ENCODE results near the gene CELSR1. TPM values are rescaled to one million over a fixed set of nuclear protein-coding genes. Genes with fewer than 3 reads are reported as not detected.

Gene CELSR1
- total and polyA plus RNA-seq, 10 donors, result 4.3 to 13.1 (median 8.4) TPM

GRCh38 chr22:46469711-46470110 is 67.7 kb downstream of the CELSR1 start:
- H3K27ac ChIP-seq, result no peak overlapping the region
- no peak for TF ChIP-seq POLR2AphosphoS5 (IDR thresholded peaks at IDR 0.05)
- TF ChIP-seq CTCF (IDR thresholded peaks at IDR 0.05 in 8 of 11, conservative IDR thresholded peaks at IDR 0.05 in 3 of 11), result no peak
- TF ChIP-seq POLR2A (IDR thresholded peaks at IDR 0.05), result no peak
- intact Hi-C loops (cut with DNase I; ENCODE audit: low total_unique reads), result no loop called here
- peaks cover 0 to 9% (median 0%) of the 10 kb centered on the region in 6 donors for H3K4me1 ChIP-seq
- no peaks in the 10 kb centered on the region for H3K36me3 ChIP-seq
- WGBS, 5 donors, result 82 to 92% (median 87%) methylated on average over 6 of the region's 6 CpGs
- peaks cover 0 to 40% (median 0%) of the 10 kb centered on the region in 7 donors for H3K27me3 ChIP-seq (replicated peaks in 1 of 7)
- H3K9me3 ChIP-seq, result no peaks in the 10 kb centered on the region
- no peak overlapping the region for H3K4me3 ChIP-seq
- DNase-seq, result no peak

GRCh38 chr22:46467006-46467405 is 70.4 kb downstream of the CELSR1 start:
- intact Hi-C loops (cut with DNase I; ENCODE audit: low total_unique reads), result no loop called here
- Histone ChIP-seq H3K4me3 (no peak overlapping the region), H3K27me3 (replicated peaks in 1 of 7) (peaks cover 0 to 40% (median 0%) of the 10 kb centered on the region in 7 donors), H3K27ac (no peak overlapping the region), H3K36me3 (no peaks in the 10 kb centered on the region), H3K9me3 (no peaks in the 10 kb centered on the region), H3K4me1 (peaks cover 0 to 9% (median 0%) of the 10 kb centered on the region in 6 donors)
- DNase-seq, result no peak
- WGBS, 5 donors, result 73 to 80% (median 75%) methylated on average over 5 of the region's 5 CpGs
- no peak for TF ChIP-seq POLR2A (IDR thresholded peaks at IDR 0.05)
- TF ChIP-seq POLR2AphosphoS5 (IDR thresholded peaks at IDR 0.05), result no peak
- no peak for TF ChIP-seq CTCF (IDR thresholded peaks at IDR 0.05 in 8 of 11, conservative IDR thresholded peaks at IDR 0.05 in 3 of 11)

GRCh38 chr22:46466255-46466676 is 71.2 kb downstream of the CELSR1 start:
- TF ChIP-seq CTCF (IDR thresholded peaks at IDR 0.05 in 8 of 11, conservative IDR thresholded peaks at IDR 0.05 in 3 of 11) (no peak), POLR2AphosphoS5 (IDR thresholded peaks at IDR 0.05) (no peak), POLR2A (IDR thresholded peaks at IDR 0.05) (no peak)
- Histone ChIP-seq H3K4me3 (no peak overlapping the region), H3K36me3 (no peaks in the 10 kb centered on the region), H3K27ac (peak overlapping the region in 1 of 8 donors; percentile 11), H3K9me3 (no peaks in the 10 kb centered on the region), H3K27me3 (replicated peaks in 1 of 7) (peaks cover 0 to 42% (median 0%) of the 10 kb centered on the region in 7 donors), H3K4me1 (peaks cover 0 to 9% (median 0%) of the 10 kb centered on the region in 6 donors)
- intact Hi-C loops (cut with DNase I; ENCODE audit: low total_unique reads), result no loop called here
- 65 to 83% (median 72%) methylated on average over 6 to 10 of the region's 10 CpGs for WGBS, 5 donors
- DNase-seq, result no peak

DNA sequence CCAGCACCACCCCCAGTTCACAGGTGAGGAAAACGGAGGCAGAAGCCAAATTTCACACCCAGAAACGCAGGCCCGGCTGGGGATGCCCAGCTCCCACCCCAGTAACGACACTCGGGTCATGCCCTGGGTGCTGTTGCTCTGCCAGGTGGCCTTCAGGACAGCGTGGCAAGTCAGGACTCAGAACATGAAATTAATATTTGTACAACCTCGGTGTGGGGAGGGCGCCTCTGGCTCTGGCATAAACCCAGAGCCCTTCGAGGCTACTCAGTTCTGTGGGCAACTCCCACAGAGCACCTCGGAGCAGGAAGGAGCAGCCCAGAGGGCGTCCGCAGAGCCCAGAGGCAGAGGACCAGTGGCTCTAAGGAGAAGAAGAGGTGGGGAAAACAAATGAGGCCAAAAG is 71.6 kb downstream of the CELSR1 start:
- no peaks in the 10 kb centered on the region for H3K9me3 ChIP-seq
- WGBS, 5 donors, result 61 to 84% (median 72%) methylated on average over 8 to 12 of the region's 12 CpGs
- no peak overlapping the region for H3K4me3 ChIP-seq
- no peak for TF ChIP-seq POLR2AphosphoS5 (IDR thresholded peaks at IDR 0.05)
- no peak for TF ChIP-seq CTCF (IDR thresholded peaks at IDR 0.05 in 8 of 11, conservative IDR thresholded peaks at IDR 0.05 in 3 of 11)
- TF ChIP-seq POLR2A (IDR thresholded peaks at IDR 0.05), result no peak
- intact Hi-C loops (cut with DNase I; ENCODE audit: low total_unique reads), result no loop called here
- peaks cover 0 to 47% (median 0%) of the 10 kb centered on the region in 7 donors for H3K27me3 ChIP-seq (replicated peaks in 1 of 7)
- peaks cover 0 to 9% (median 0%) of the 10 kb centered on the region in 6 donors for H3K4me1 ChIP-seq
- peak overlapping the region in 1 of 8 donors; percentile 11 for H3K27ac ChIP-seq
- no peaks in the 10 kb centered on the region for H3K36me3 ChIP-seq
- DNase-seq, result no peak

All from spleen (tissue), 11 donors.